B cell (primary cell): ENCODE measurements around the gene KRT28. TPM values are rescaled to one million over a fixed set of nuclear protein-coding genes. Genes with fewer than 3 reads are reported as not detected.

Experiments used
- ATAC-seq: fragments of 200-7000 bp; cut with Tn5 transposase; one replicate; pipeline ENCODE4 v1.10.0; 2021; ENCODE audit warnings: low read depth, mild to moderate bottlenecking, moderate number of reproducible peaks, moderate library complexity
- CTCF ChIA-PET: fragments of 350-600 bp; sonication (Branson Sonifier 250); formaldehyde crosslinking; loops from one replicate; lab custom pipeline; 2021; ENCODE audit warnings: antibody characterized with exemption, inconsistent platforms; lab: Charles Lee
- POLR2A ChIA-PET: fragments of 350-600 bp; sonication (Branson Sonifier 250); formaldehyde crosslinking; loops from one replicate; lab custom pipeline; 2021; ENCODE audit warnings: antibody characterized with exemption; lab: Charles Lee
- DNase-seq: peaks from one replicate; pipeline ENCODE4 v3.0.0; 2013
- H2AFZ ChIP-seq: 2 replicates; pipeline ENCODE4 v1.6.1; 2012; ENCODE audit warnings: mild to moderate bottlenecking, low read depth, low read length; ENCODE audit not compliant: insufficient read depth, poor library complexity, severe bottlenecking
- H3K27ac ChIP-seq, 2 donors: 1 replicate in 1 of 2; 2 replicates in 1 of 2; pipeline ENCODE4 v1.5.1; 2012 to 2013; ENCODE audit warnings: low read length in 2 of 2, mild to moderate bottlenecking in 2 of 2, moderate library complexity in 1 of 2
- H3K27me3 ChIP-seq, 4 experiments: fragments of 200-600 bp in 1 of 4; sonication (generic) in 1 of 4; replicated peaks in 1 of 4; 1 replicate in 2 of 4; 2 replicates in 2 of 4; pipeline versions ENCODE4 v1.6.1 to v1.7.0; 2013 to 2016; ENCODE audit warnings: low read length in 3 of 4, mild to moderate bottlenecking in 2 of 4, mixed read lengths in 1 of 4, moderate library complexity in 1 of 4; ENCODE audit not compliant: insufficient read depth in 4 of 4, control insufficient read depth in 3 of 4; ENCODE audit errors: control extremely low read depth in 1 of 4
- H3K36me3 ChIP-seq, 2 experiments: replicated peaks in 1 of 2; 1 replicate in 1 of 2; 2 replicates in 1 of 2; pipeline versions ENCODE4 v1.6.1 to v1.7.1; 2013; ENCODE audit warnings: low read length in 1 of 2; ENCODE audit not compliant: insufficient read depth in 2 of 2, control insufficient read depth in 1 of 2; ENCODE audit errors: control extremely low read depth in 1 of 2, extremely low read depth in 1 of 2
- H3K4me1 ChIP-seq, 2 donors: fragments of 200-600 bp in 1 of 2; sonication (generic) in 1 of 2; 1 replicate in 1 of 2; 2 replicates in 1 of 2; pipeline versions ENCODE4 v1.5.1 to v1.6.1; 2013 to 2017; ENCODE audit warnings: low read length in 2 of 2; ENCODE audit not compliant: control insufficient read depth in 2 of 2, insufficient read depth in 2 of 2
- H3K4me2 ChIP-seq: replicated peaks from 2 replicates; pipeline ENCODE3; 2012; ENCODE audit warnings: mild to moderate bottlenecking, low read depth, low read length; ENCODE audit not compliant: poor library complexity, severe bottlenecking
- H3K4me3 ChIP-seq, 5 experiments: fragments of 200-600 bp in 1 of 5; sonication (generic) in 1 of 5; 1 replicate in 3 of 5; 2 replicates in 2 of 5; pipeline versions ENCODE4 v1.5.1 to v1.7.0; 2011 to 2016; ENCODE audit warnings: low read length in 4 of 5, mild to moderate bottlenecking in 4 of 5, low read depth in 2 of 5, control low read depth in 1 of 5, moderate library complexity in 1 of 5; ENCODE audit not compliant: insufficient read depth in 1 of 5; ENCODE audit errors: control extremely low read depth in 1 of 5, extremely low read depth in 1 of 5
- H3K79me2 ChIP-seq: fragments of 200-600 bp; sonication (generic); one replicate; pipeline ENCODE4 v1.6.0; 2016; ENCODE audit warnings: low read length; ENCODE audit not compliant: control insufficient read depth, insufficient read depth
- H3K9ac ChIP-seq: fragments of 200-600 bp; sonication (generic); 2 replicates; pipeline ENCODE4 v1.6.1; 2017; ENCODE audit warnings: mild to moderate bottlenecking, low read length, moderate library complexity
- H3K9me3 ChIP-seq, 3 donors: one replicate each; pipeline versions ENCODE4 v1.6.1 to v1.7.1; 2013; ENCODE audit warnings: low read length in 2 of 3; ENCODE audit not compliant: control insufficient read depth in 2 of 3, insufficient read depth in 1 of 3; ENCODE audit errors: control extremely low read depth in 1 of 3
- H4K20me1 ChIP-seq: 2 replicates; pipeline ENCODE4 v1.6.0; 2012; ENCODE audit warnings: mild to moderate bottlenecking, low read length; ENCODE audit not compliant: insufficient read depth, control insufficient read depth, poor library complexity, severe bottlenecking
- H3K27ac Mint-ChIP-seq: one replicate; pipeline ENCODE4 v1.8.0; 2021; ENCODE audit warnings: mixed read lengths
- H3K27me3 Mint-ChIP-seq: one replicate; pipeline ENCODE4 v1.8.0; 2021; ENCODE audit warnings: mixed read lengths
- H3K4me1 Mint-ChIP-seq: one replicate; pipeline ENCODE4 v1.8.0; 2021; ENCODE audit warnings: mixed read lengths
- H3K4me3 Mint-ChIP-seq: one replicate; pipeline ENCODE4 v1.8.0; 2021; ENCODE audit warnings: mixed read lengths
- H3K9me3 Mint-ChIP-seq: one replicate; pipeline ENCODE4 v1.8.0; 2022; ENCODE audit warnings: mixed read lengths; ENCODE audit not compliant: insufficient read depth
- EZH2 ChIP-seq: IDR thresholded peaks from 2 replicates; pipeline ENCODE4 v1.6.1; 2012; ENCODE audit warnings: borderline replicate concordance, low read depth, mild to moderate bottlenecking, moderate library complexity, low read length; ENCODE audit not compliant: insufficient read depth, poor library complexity, severe bottlenecking
- WGBS: methylation state at CpG from one replicate; pipeline ENCODE4 v1.1.5; 2013; ENCODE audit warnings: missing lambda C conversion rate; ENCODE audit not compliant: insufficient coverage; 5-methylcytosine and 5-hydroxymethylcytosine counted together
- intact Hi-C: fragments of 100-400 bp; cut with micrococcal nuclease; formaldehyde crosslinking; loops from one replicate; pipeline ENCODE4 v1.10.0; 2022
- polyA plus RNA-seq: library from polyadenylated mRNA; depleted of rRNA; stranded (reverse); fragments of >200 nt; gene quantifications from 2 replicates; pipeline ENCODE4 v1.2.3, GENCODE V29; 2012
- total RNA-seq, 2 donors: library from RNA; stranded (reverse); fragments of 120-200 nt in 1 of 2; gene quantifications; 1 replicate in 1 of 2; 2 replicates in 1 of 2; pipeline versions ENCODE4 v1.2.3 to v1.2.4, GENCODE V29; 2013 to 2022
- TF ChIP-seq, protein P1 (sequence below): fragments of 200-600 bp; IDR thresholded peaks from one replicate; pipeline ENCODE4 v1.8.0; 2022; ENCODE audit warnings: antibody characterized with exemption, mild to moderate bottlenecking

The KRT28 gene
- total and polyA plus RNA-seq, 2 donors (not counting 1 experiment from before 2014, with no cell fraction given): not detected

DNA sequence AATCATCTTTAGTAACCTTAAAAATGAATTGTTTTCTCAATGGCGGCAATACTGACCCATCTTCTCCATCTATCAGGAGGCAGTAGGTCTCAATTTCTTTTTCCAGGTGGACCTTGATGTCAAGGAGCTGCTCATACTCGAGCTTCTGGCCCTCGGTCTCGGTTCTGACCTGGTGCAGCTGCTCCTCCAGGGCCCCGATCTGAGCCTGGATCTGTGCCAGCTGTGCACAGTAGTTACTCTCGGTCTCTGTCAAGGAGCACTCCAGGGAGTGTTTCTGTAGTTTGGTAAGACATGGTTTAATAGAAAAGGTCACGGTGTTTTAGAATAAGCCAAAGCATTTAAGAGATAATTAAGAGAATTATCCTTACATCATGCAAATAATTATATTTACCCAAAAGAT lies 22.3 kb downstream of the KRT28 start:
- Histone ChIP-seq H3K27ac (no peak overlapping the region), H3K9ac (no peak overlapping the region), H3K27me3 (peaks cover 0 to 19% (median 16%) of the 10 kb centered on the region in 4 experiments), H3K9me3 (peaks cover 0 to 5% (median 0%) of the 10 kb centered on the region in 3 donors), H3K36me3 (no peaks in the 10 kb centered on the region), H3K79me2 (no peaks in the 10 kb centered on the region), H3K4me3 (no peak overlapping the region), H3K4me1 (peaks cover 5 to 7% of the 10 kb centered on the region in 2 donors), H4K20me1 (no peaks in the 10 kb centered on the region), H2AFZ (no peak overlapping the region), H3K4me2 (no peak overlapping the region)
- Mint-ChIP-seq H3K4me1 (peaks cover 2% of the 10 kb centered on the region), H3K9me3 (no peaks in the 10 kb centered on the region), H3K4me3 (no peak overlapping the region), H3K27ac (no peak overlapping the region), H3K27me3 (peaks cover 70% of the 10 kb centered on the region)
- WGBS: 92% methylated on average over 5 of the region's 7 CpGs
- intact Hi-C loops: no loop called here
- no peak for TF ChIP-seq EZH2
- TF ChIP-seq, protein P1, sequence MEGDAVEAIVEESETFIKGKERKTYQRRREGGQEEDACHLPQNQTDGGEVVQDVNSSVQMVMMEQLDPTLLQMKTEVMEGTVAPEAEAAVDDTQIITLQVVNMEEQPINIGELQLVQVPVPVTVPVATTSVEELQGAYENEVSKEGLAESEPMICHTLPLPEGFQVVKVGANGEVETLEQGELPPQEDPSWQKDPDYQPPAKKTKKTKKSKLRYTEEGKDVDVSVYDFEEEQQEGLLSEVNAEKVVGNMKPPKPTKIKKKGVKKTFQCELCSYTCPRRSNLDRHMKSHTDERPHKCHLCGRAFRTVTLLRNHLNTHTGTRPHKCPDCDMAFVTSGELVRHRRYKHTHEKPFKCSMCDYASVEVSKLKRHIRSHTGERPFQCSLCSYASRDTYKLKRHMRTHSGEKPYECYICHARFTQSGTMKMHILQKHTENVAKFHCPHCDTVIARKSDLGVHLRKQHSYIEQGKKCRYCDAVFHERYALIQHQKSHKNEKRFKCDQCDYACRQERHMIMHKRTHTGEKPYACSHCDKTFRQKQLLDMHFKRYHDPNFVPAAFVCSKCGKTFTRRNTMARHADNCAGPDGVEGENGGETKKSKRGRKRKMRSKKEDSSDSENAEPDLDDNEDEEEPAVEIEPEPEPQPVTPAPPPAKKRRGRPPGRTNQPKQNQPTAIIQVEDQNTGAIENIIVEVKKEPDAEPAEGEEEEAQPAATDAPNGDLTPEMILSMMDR: no peak
- ATAC-seq (no peak), DNase-seq (no peak)
- ChIA-PET POLR2A (no interaction called here), CTCF (no interaction called here)

DNA sequence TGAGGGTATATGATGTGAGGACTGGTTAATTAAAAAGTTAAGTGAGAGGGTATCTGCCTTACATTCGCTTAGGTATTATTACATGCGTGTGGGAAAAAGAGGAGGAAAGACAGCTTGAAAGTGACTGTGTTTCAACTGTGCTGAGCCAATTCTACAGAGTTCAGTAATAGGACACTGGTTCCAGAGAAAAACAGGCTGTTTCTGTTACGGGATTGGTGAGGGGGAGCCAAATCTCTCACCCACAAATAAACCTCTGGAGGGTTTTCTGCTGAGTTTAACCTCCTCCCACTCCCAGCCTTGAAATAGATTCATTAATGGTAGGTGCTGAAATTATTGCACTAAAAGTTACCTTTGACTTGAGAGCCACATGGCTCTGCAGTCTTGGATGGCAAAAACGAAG lies 23.8 kb downstream of the KRT28 start:
- DNase-seq (no peak), ATAC-seq (no peak)
- 94% methylated on average over 2 of the region's 4 CpGs for WGBS
- H3K27ac Mint-ChIP-seq: no peak overlapping the region
- ChIA-PET CTCF (no interaction called here), POLR2A (no interaction called here)
- Histone ChIP-seq H4K20me1 (no peaks in the 10 kb centered on the region), H3K4me2 (no peak overlapping the region), H3K9ac (no peak overlapping the region), H3K4me1 (peaks cover 5 to 7% of the 10 kb centered on the region in 2 donors), H3K79me2 (no peaks in the 10 kb centered on the region), H3K27me3 (peaks cover 0 to 23% (median 12%) of the 10 kb centered on the region in 4 experiments), H3K9me3 (peaks cover 0 to 5% (median 0%) of the 10 kb centered on the region in 3 donors), H3K4me3 (no peak overlapping the region), H3K27ac (no peak overlapping the region), H3K36me3 (no peaks in the 10 kb centered on the region), H2AFZ (no peak overlapping the region)
- H3K4me1 Mint-ChIP-seq: peaks cover 2% of the 10 kb centered on the region
- intact Hi-C loops: no loop called here
- H3K4me3 Mint-ChIP-seq: no peak overlapping the region
- H3K27me3 Mint-ChIP-seq: peaks cover 74% of the 10 kb centered on the region
- H3K9me3 Mint-ChIP-seq: no peaks in the 10 kb centered on the region
- TF ChIP-seq, protein P1: no peak
- TF ChIP-seq EZH2: no peak
